HepG2 (cell line): ENCODE measurements around the gene PLEKHG5. TPM values are rescaled to one million over a fixed set of nuclear protein-coding genes. Genes with fewer than 3 reads are reported as not detected.

ENCODE experiments used
- CEBPG ChIP-seq: IDR thresholded peaks from 2 replicates; pipeline ENCODE4 v1.6.1; 2016
- FOXC1 ChIP-seq: sonication (generic); formaldehyde crosslinking; IDR thresholded peaks from 2 replicates; pipeline ENCODE4 v1.8.0; 2022; ENCODE audit warnings: mild to moderate bottlenecking, missing genetic modification reagents, borderline replicate concordance
- KLF6 ChIP-seq: IDR thresholded peaks from 2 replicates; pipeline ENCODE4 v1.8.0; 2016; ENCODE audit warnings: missing biosample characterization, missing genetic modification reagents
- NFATC3 ChIP-seq: sonication (generic); formaldehyde crosslinking; IDR thresholded peaks from 2 replicates; pipeline ENCODE4 v1.5.1; 2020; ENCODE audit warnings: mild to moderate bottlenecking, missing genetic modification reagents
- NFYC ChIP-seq: IDR thresholded peaks from 2 replicates; pipeline ENCODE4 v1.6.1; 2016; ENCODE audit warnings: missing genetic modification reagents, missing compliant biosample characterization
- NR1H2 ChIP-seq: sonication (generic); formaldehyde crosslinking; IDR thresholded peaks from 2 replicates; pipeline ENCODE4 v1.8.1; 2022; ENCODE audit warnings: low read depth, missing genetic modification reagents, borderline replicate concordance
- SPEN ChIP-seq: sonication (generic); formaldehyde crosslinking; IDR thresholded peaks from 2 replicates; pipeline ENCODE4 v1.5.1; 2020; ENCODE audit warnings: low read depth, mild to moderate bottlenecking, missing genetic modification reagents
- ZNF260 ChIP-seq: sonication (generic); formaldehyde crosslinking; IDR thresholded peaks from 2 replicates; pipeline ENCODE4 v1.4.0; 2020; ENCODE audit warnings: missing genetic modification reagents, low read depth, mild to moderate bottlenecking, borderline replicate concordance
- polyA plus RNA-seq, 8 experiments: library from polyadenylated mRNA; depleted of rRNA in 3 of 8; stranded (reverse) in 7 of 8; unstranded in 1 of 8; fragments of >200 nt; fragmentation: Illumina TruSeq in 4 of 8; extraction: Trizol in 4 of 8; gene quantifications; 2 replicates each; pipeline versions ENCODE4 v1.2.1 to v1.2.3, GENCODE V29; 2011 to 2016; ENCODE audit warnings: low read depth in 4 of 8, missing spikeins in 1 of 8, mixed read lengths in 1 of 8; ENCODE audit not compliant: insufficient read depth in 1 of 8
- total RNA-seq, 5 experiments: library from RNA; depleted of rRNA; stranded (reverse); fragments of >200 nt; fragmentation: Illumina TruSeq; extraction: Trizol; gene quantifications; 2 replicates each; pipeline ENCODE4 v1.2.3, GENCODE V29; 2016; ENCODE audit warnings: low read depth in 1 of 5
- TF ChIP-seq, protein P1 (sequence below): sonication (generic); formaldehyde crosslinking; IDR thresholded peaks from 2 replicates; pipeline ENCODE4; 2020; ENCODE audit warnings: missing genetic modification reagents, mild to moderate bottlenecking, borderline replicate concordance
- TF ChIP-seq, protein P2 (sequence below): sonication (generic); formaldehyde crosslinking; conservative IDR thresholded peaks from 2 replicates; pipeline ENCODE4 v1.4.0; 2020; ENCODE audit warnings: mild to moderate bottlenecking, missing genetic modification reagents, moderate library complexity
- TF ChIP-seq, protein P3 (sequence below): sonication (generic); formaldehyde crosslinking; conservative IDR thresholded peaks from 2 replicates; pipeline ENCODE4 v1.8.0; 2022; ENCODE audit warnings: mild to moderate bottlenecking, moderate library complexity, missing genetic modification reagents
- TF ChIP-seq, protein P4 (sequence below): conservative IDR thresholded peaks from 2 replicates; pipeline ENCODE4 v1.6.1; 2018; ENCODE audit warnings: missing genetic modification reagents
- TF ChIP-seq, protein P5 (sequence below): sonication (generic); formaldehyde crosslinking; IDR thresholded peaks from 2 replicates; pipeline ENCODE4 v1.4.0; 2020; ENCODE audit warnings: missing genetic modification reagents, mild to moderate bottlenecking, borderline replicate concordance

Gene PLEKHG5
- total and polyA plus RNA-seq, 2 of the 13 experiments (the other 11 are each of a cell fraction or from before 2014, with no cell fraction given), result 1.9 to 3.5 TPM

DNA sequence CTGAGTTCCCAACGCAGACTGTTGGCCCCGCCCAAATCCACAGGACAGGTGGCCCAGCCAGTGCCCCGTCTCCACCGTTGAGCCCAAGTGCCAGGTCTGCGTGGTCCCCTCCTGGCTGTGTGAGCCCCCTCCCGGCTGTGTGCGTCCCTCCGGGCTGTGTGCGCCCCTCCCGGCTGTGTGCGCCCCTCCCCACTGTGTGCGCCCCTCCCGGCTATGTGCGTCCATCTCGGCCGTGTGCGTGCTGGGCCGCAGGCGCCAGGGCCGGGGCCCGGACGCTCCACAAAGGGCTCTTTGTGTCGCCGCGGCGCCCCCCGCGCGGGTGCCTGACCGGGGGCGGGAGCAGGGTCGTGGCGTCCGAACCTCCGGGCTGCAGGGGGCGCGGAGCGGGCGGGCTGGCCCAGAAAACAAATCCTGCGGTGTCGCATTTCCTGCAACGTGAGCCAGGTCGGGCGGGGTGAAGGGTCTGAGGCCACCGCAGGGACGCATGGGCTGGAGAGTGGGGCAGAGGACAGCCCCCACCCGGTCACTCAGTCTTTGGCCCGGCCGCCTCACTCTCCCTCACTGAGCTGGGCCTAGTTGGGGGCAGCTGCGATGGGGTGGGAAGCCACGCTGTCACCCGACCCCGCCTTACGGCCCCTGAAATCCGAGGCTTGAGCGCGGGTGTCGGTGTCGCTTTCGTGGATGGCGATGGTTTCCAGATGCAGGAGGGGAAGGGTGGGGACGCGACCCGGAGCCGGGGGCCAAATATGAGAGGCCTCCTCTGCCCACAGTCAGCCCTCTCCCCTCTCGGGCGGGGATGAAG lies 44.2 kb downstream of the PLEKHG5 start (continued):
- TF ChIP-seq ZNF260 (CRISPR knock-in tag), result no peak
- TF ChIP-seq, protein P1, sequence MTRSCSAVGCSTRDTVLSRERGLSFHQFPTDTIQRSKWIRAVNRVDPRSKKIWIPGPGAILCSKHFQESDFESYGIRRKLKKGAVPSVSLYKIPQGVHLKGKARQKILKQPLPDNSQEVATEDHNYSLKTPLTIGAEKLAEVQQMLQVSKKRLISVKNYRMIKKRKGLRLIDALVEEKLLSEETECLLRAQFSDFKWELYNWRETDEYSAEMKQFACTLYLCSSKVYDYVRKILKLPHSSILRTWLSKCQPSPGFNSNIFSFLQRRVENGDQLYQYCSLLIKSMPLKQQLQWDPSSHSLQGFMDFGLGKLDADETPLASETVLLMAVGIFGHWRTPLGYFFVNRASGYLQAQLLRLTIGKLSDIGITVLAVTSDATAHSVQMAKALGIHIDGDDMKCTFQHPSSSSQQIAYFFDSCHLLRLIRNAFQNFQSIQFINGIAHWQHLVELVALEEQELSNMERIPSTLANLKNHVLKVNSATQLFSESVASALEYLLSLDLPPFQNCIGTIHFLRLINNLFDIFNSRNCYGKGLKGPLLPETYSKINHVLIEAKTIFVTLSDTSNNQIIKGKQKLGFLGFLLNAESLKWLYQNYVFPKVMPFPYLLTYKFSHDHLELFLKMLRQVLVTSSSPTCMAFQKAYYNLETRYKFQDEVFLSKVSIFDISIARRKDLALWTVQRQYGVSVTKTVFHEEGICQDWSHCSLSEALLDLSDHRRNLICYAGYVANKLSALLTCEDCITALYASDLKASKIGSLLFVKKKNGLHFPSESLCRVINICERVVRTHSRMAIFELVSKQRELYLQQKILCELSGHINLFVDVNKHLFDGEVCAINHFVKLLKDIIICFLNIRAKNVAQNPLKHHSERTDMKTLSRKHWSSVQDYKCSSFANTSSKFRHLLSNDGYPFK (CRISPR knock-in tag), result no peak
- no peak for TF ChIP-seq CEBPG (CRISPR knock-in tag)
- peak; percentile 84 for TF ChIP-seq SPEN (CRISPR knock-in tag)
- TF ChIP-seq, protein P2, sequence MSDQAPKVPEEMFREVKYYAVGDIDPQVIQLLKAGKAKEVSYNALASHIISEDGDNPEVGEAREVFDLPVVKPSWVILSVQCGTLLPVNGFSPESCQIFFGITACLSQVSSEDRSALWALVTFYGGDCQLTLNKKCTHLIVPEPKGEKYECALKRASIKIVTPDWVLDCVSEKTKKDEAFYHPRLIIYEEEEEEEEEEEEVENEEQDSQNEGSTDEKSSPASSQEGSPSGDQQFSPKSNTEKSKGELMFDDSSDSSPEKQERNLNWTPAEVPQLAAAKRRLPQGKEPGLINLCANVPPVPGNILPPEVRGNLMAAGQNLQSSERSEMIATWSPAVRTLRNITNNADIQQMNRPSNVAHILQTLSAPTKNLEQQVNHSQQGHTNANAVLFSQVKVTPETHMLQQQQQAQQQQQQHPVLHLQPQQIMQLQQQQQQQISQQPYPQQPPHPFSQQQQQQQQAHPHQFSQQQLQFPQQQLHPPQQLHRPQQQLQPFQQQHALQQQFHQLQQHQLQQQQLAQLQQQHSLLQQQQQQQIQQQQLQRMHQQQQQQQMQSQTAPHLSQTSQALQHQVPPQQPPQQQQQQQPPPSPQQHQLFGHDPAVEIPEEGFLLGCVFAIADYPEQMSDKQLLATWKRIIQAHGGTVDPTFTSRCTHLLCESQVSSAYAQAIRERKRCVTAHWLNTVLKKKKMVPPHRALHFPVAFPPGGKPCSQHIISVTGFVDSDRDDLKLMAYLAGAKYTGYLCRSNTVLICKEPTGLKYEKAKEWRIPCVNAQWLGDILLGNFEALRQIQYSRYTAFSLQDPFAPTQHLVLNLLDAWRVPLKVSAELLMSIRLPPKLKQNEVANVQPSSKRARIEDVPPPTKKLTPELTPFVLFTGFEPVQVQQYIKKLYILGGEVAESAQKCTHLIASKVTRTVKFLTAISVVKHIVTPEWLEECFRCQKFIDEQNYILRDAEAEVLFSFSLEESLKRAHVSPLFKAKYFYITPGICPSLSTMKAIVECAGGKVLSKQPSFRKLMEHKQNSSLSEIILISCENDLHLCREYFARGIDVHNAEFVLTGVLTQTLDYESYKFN (CRISPR knock-in tag), result peak; percentile 97
- TF ChIP-seq NFYC (CRISPR knock-in tag), result peak; percentile 16; the same call in 1 of the 2 replicates
- TF ChIP-seq, protein P3, sequence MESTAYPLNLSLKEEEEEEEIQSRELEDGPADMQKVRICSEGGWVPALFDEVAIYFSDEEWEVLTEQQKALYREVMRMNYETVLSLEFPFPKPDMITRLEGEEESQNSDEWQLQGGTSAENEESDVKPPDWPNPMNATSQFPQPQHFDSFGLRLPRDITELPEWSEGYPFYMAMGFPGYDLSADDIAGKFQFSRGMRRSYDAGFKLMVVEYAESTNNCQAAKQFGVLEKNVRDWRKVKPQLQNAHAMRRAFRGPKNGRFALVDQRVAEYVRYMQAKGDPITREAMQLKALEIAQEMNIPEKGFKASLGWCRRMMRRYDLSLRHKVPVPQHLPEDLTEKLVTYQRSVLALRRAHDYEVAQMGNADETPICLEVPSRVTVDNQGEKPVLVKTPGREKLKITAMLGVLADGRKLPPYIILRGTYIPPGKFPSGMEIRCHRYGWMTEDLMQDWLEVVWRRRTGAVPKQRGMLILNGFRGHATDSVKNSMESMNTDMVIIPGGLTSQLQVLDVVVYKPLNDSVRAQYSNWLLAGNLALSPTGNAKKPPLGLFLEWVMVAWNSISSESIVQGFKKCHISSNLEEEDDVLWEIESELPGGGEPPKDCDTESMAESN (CRISPR knock-in tag), result 0 out of 2 replicates have a peak, but pooled peaks have one; percentile 31
- TF ChIP-seq, protein P4, sequence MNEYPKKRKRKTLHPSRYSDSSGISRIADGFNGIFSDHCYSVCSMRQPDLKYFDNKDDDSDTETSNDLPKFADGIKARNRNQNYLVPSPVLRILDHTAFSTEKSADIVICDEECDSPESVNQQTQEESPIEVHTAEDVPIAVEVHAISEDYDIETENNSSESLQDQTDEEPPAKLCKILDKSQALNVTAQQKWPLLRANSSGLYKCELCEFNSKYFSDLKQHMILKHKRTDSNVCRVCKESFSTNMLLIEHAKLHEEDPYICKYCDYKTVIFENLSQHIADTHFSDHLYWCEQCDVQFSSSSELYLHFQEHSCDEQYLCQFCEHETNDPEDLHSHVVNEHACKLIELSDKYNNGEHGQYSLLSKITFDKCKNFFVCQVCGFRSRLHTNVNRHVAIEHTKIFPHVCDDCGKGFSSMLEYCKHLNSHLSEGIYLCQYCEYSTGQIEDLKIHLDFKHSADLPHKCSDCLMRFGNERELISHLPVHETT, result peak; percentile 86
- TF ChIP-seq FOXC1 (CRISPR knock-in tag), result 0 out of 2 replicates have a peak, but pooled peaks have one; percentile 70
- no peak for TF ChIP-seq NFATC3 (CRISPR knock-in tag)
- peak; percentile 20; the same call in 1 of the 2 replicates for TF ChIP-seq KLF6
- TF ChIP-seq NR1H2 (CRISPR knock-in tag), result peak; percentile 85; the same call in 1 of the 2 replicates
- TF ChIP-seq, protein P5, sequence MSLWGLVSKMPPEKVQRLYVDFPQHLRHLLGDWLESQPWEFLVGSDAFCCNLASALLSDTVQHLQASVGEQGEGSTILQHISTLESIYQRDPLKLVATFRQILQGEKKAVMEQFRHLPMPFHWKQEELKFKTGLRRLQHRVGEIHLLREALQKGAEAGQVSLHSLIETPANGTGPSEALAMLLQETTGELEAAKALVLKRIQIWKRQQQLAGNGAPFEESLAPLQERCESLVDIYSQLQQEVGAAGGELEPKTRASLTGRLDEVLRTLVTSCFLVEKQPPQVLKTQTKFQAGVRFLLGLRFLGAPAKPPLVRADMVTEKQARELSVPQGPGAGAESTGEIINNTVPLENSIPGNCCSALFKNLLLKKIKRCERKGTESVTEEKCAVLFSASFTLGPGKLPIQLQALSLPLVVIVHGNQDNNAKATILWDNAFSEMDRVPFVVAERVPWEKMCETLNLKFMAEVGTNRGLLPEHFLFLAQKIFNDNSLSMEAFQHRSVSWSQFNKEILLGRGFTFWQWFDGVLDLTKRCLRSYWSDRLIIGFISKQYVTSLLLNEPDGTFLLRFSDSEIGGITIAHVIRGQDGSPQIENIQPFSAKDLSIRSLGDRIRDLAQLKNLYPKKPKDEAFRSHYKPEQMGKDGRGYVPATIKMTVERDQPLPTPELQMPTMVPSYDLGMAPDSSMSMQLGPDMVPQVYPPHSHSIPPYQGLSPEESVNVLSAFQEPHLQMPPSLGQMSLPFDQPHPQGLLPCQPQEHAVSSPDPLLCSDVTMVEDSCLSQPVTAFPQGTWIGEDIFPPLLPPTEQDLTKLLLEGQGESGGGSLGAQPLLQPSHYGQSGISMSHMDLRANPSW (CRISPR knock-in tag), result peak; percentile 87; the same call in 1 of the 2 replicates
